ENCODE measurements around the gene ACVR1B. TPM values are rescaled to one million over a fixed set of nuclear protein-coding genes. Genes with fewer than 3 reads are reported as not detected.

The ACVR1B gene
- total RNA-seq, 1 experiment from 2014 or later = 112 TPM

- no peaks in the 10 kb centered on the region for H3K9me3 ChIP-seq
- H3K4me3 ChIP-seq (ENCODE audit: low read depth, low read length) = no peak overlapping the region
- peaks cover 3% of the 10 kb centered on the region for H3K36me3 ChIP-seq (ENCODE audit: control insufficient read depth, insufficient read depth, low read length)
- ChIA-PET CTCF (interaction anchor here (1.6 kb wide), 1 partner anchor 18 kb away, joined by 10 read pairs; no protein-coding TSS in a partner anchor), POLR2A (no interaction called here)
- peaks cover 84% of the 10 kb centered on the region for H3K4me1 ChIP-seq
- Mint-ChIP-seq H3K27me3 (ENCODE audit: insufficient read depth, unreplicated experiment) (no peaks in the 10 kb centered on the region), H3K4me1 (ENCODE audit: low read depth, unreplicated experiment) (peaks cover 58% of the 10 kb centered on the region), H3K36me3 (ENCODE audit: insufficient read depth, unreplicated experiment) (peaks cover 52% of the 10 kb centered on the region), H3K4me3 (ENCODE audit: unreplicated experiment) (peak overlapping the region; percentile 42), H3K9me3 (ENCODE audit: unreplicated experiment) (no peaks in the 10 kb centered on the region), H3K27ac (ENCODE audit: unreplicated experiment) (peak overlapping the region; percentile 77)
- BruUV-seq (replicated peaks) = no TSS peak
- intact Hi-C loops (cut with micrococcal nuclease; ENCODE audit: unreplicated experiment) = no loop called here
- peak; percentile 54 to 60 for DNase-seq
- H3K27me3 ChIP-seq (replicated peaks; ENCODE audit: control insufficient read depth, insufficient read depth, low read length) = no peaks in the 10 kb centered on the region
- TF ChIP-seq CTCF (IDR thresholded peaks at IDR 0.05; ENCODE audit: insufficient read depth in 1 of 2, low read depth in 1 of 2, low read length in 1 of 2, severe bottlenecking in 1 of 2, unreplicated experiment in 1 of 2) = no peak
These were observed 7.7 kb downstream of the ACVR1B start for GRCh38 chr12:51959211-51959610.

DNA sequence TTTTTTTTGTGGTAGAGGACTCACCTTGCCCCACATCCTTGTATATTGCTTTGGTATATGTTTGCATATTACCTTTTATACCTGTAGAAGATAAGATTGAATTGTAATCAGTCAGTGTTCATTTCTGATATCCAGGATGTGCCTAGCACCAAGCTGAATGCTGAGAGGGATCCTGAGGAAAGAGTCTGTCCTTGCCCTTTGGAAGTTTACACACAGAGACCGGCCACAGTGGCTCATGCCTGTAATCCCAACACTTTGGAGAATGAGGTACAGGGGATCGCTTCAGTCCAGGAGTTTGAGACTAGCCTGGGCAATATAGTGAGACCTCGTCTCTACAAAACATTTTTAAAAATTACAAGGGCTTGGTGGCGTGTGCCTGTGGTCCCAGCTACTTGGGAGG lies 8.4 kb downstream of the ACVR1B start:
- DNase-seq = no peak
- peaks cover 80% of the 10 kb centered on the region for H3K4me1 ChIP-seq
- H3K9me3 ChIP-seq = no peaks in the 10 kb centered on the region
- H3K36me3 Mint-ChIP-seq (ENCODE audit: insufficient read depth, unreplicated experiment) = peaks cover 59% of the 10 kb centered on the region
- ChIA-PET POLR2A (no interaction called here), CTCF (no interaction called here)
- no peaks in the 10 kb centered on the region for H3K27me3 Mint-ChIP-seq (ENCODE audit: insufficient read depth, unreplicated experiment)
- H3K9me3 Mint-ChIP-seq (ENCODE audit: unreplicated experiment) = no peaks in the 10 kb centered on the region
- H3K36me3 ChIP-seq (ENCODE audit: control insufficient read depth, insufficient read depth, low read length) = peaks cover 3% of the 10 kb centered on the region
- peak overlapping the region; percentile 42 for H3K4me3 Mint-ChIP-seq (ENCODE audit: unreplicated experiment)
- no TSS peak for BruUV-seq (replicated peaks)
- no peak overlapping the region for H3K4me3 ChIP-seq (ENCODE audit: low read depth, low read length)
- no peak for TF ChIP-seq CTCF (IDR thresholded peaks at IDR 0.05; ENCODE audit: insufficient read depth in 1 of 2, low read depth in 1 of 2, low read length in 1 of 2, severe bottlenecking in 1 of 2, unreplicated experiment in 1 of 2)
- peaks cover 51% of the 10 kb centered on the region for H3K4me1 Mint-ChIP-seq (ENCODE audit: low read depth, unreplicated experiment)
- H3K27ac Mint-ChIP-seq (ENCODE audit: unreplicated experiment) = peak overlapping the region; percentile 77
- intact Hi-C loops (cut with micrococcal nuclease; ENCODE audit: unreplicated experiment) = no loop called here
- H3K27me3 ChIP-seq (replicated peaks; ENCODE audit: control insufficient read depth, insufficient read depth, low read length) = no peaks in the 10 kb centered on the region

DNA sequence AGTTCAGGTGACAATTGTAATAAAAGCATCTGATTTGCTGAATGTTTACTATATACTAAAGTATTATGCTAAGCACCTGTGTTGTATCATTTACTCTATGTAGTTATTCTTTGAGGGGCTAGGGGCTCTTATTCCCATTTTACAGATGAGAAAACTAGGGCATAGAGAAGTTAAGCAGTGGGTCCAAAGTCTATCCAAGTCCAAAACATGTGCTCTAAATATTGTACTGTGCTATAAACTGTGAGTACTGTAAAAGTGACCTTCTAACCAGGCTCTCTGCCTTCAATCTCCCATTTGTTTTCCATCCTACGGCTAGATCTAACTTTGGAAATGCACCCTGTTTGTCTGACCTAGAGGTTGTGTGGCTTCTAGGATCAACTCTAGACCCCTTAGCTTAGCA lies 9.0 kb downstream of the ACVR1B start:
- Mint-ChIP-seq H3K4me3 (ENCODE audit: unreplicated experiment) (peak overlapping the region; percentile 34), H3K27me3 (ENCODE audit: insufficient read depth, unreplicated experiment) (no peaks in the 10 kb centered on the region), H3K36me3 (ENCODE audit: insufficient read depth, unreplicated experiment) (peaks cover 64% of the 10 kb centered on the region), H3K27ac (ENCODE audit: unreplicated experiment) (peak overlapping the region; percentile 56), H3K9me3 (ENCODE audit: unreplicated experiment) (peaks cover 5% of the 10 kb centered on the region), H3K4me1 (ENCODE audit: low read depth, unreplicated experiment) (peaks cover 49% of the 10 kb centered on the region)
- Histone ChIP-seq H3K27me3 (replicated peaks; ENCODE audit: control insufficient read depth, insufficient read depth, low read length) (no peaks in the 10 kb centered on the region), H3K4me3 (ENCODE audit: low read depth, low read length) (no peak overlapping the region), H3K36me3 (ENCODE audit: control insufficient read depth, insufficient read depth, low read length) (peaks cover 3% of the 10 kb centered on the region), H3K4me1 (peaks cover 74% of the 10 kb centered on the region), H3K9me3 (no peaks in the 10 kb centered on the region)
- ChIA-PET CTCF (interaction anchor here (1.7 kb wide), 1 partner anchor 21 kb away, joined by 7 read pairs; no protein-coding TSS in a partner anchor), POLR2A (no interaction called here)
- no TSS peak for BruUV-seq (replicated peaks)
- no peak for TF ChIP-seq CTCF (IDR thresholded peaks at IDR 0.05; ENCODE audit: insufficient read depth in 1 of 2, low read depth in 1 of 2, low read length in 1 of 2, severe bottlenecking in 1 of 2, unreplicated experiment in 1 of 2)
- DNase-seq = no peak
- intact Hi-C loops (cut with micrococcal nuclease; ENCODE audit: unreplicated experiment) = no loop called here

All from Caco-2 (cell line).